ENCODE data around the gene PHETA1.

The PHETA1 gene

GRCh38 chr12:111320258-111321050, 48.4 kb downstream of the PHETA1 start:
- DNase-seq (ENCODE audit: low spot score) = no peak

GRCh38 chr12:111319600-111320257, 49.2 kb downstream of the PHETA1 start:
- no peak for DNase-seq (ENCODE audit: low spot score)

GRCh38 chr12:111318450-111318849, 50.4 kb downstream of the PHETA1 start:
- DNase-seq (ENCODE audit: low spot score) = no peak

DNA sequence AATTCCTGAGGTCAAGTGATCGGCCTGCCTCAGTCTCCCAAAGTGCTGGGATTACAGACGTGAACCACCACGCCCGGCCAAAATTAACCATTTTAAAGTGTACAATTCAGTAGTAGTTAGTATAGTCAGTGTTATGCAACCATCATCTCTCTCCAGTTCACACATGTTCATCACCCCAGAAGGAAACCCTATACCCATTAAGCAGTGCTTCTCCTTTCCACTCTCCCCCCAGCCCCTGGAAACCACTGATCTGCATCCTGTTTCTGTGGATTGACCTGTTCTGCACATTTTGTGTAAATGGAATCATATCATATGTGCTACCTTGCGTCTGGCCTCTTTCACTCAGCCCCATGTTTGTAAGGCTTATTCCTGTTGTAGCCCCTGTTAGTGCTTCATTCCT, 52.2 kb downstream of the PHETA1 start:
- DNase-seq (ENCODE audit: low spot score) = no peak

DNA sequence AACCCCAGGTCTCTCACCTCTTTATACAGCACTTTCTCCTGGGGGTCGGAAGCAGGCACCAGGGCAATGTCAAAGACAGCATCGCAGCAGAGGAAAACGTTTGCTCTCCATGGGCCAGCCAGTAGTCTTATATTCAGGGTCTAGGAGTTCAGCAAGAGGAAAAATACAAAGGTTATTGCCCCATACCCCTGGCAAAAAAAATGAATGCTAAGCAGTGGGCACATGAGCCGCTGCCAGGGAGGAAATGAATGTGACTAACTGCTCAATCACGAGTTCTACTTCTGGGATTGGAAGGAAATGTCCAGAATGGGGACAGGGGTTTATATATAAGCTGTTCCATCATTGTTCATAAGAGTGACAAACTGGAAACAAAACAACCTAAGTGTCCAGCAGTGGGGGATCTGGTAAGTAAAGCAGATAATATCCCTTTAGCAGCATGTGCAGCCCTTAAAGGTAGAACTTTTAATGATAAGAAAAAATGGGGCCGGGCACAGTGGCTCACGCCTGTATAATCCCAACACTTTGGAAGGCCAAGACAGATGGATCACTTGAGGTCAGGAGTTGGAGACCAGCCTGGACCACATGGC, 53.8 kb downstream of the PHETA1 start:
- peak; percentile 30 for DNase-seq (ENCODE audit: low spot score)

DNA sequence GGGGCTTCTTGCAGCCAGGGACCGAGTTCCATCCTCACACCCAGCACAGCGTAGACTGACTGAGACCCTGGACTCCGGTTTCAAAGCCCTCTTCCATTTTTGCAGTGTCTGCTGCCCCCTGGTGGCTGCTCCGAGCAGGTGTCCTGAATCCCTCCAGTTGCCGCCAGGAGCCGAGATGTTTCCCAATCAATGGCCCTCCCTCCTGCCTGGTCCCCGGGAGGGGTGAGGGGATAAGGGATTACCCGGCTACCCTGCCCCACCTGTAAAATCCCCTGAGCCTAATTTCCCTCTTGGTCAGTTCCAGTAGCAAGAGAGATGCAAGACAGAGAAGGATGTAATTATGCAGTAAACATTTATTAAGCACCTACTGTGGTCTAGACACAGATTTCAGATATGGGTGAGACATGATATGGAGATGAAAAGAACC, 55.0 kb downstream of the PHETA1 start:
- peak; percentile 79 for DNase-seq (ENCODE audit: low spot score)

DNA sequence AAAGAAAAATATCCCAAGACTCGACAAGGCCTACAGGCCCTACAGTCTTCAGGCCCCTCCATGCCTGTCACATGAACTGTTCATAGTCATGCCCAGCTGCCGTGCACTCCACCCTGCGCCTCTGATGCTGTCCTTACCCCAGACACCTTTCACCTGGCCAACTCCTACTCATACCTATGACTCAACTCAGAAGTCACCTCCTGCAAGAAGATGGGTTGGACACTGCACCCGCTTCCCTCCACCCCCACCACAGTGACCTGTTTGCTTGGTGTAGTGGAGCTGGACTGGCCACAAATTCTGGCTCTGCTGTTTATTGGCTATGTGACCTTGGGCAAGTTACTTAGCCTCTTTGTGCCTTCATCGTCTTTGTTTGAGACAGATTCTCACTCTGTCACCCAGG, 56.2 kb downstream of the PHETA1 start:
- no peak for DNase-seq (ENCODE audit: low spot score)

DNA sequence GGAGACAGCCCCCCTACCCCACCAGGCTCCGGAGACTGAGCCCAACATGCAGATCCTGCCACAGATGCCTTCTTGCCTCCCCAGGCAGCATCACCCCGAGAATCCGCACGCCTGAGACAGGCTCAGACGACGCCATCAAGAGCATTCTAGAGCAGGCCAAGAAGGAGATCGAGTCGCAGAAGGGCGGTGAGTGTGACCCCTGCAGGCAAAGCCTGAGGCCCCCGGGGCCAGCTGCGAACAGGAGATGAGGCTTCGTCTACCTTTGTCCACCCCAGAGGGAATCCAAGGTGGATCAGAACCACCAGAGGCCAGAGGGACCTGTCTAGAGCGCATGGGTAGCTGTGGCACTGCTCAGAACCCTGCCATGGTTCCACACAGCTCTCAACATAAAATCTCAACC, 56.9 kb downstream of the PHETA1 start:
- no peak for DNase-seq (ENCODE audit: low spot score)

GRCh38 chr12:111311011-111311410, 57.9 kb downstream of the PHETA1 start:
- DNase-seq (ENCODE audit: low spot score) = no peak
